Osteoblast (primary cell): Measurements from ENCODE around the gene ACTL6B. TPM values are rescaled to one million over a fixed set of nuclear protein-coding genes. Genes with fewer than 3 reads are reported as not detected.
A peak's percentile ranks its signal among the peaks of the same experiment; 100 is the strongest.

Experiments
- DNase-seq: peaks from one replicate; pipeline ENCODE4 v3.0.0; 2011; ENCODE audit warnings: low spot score, mixed read lengths; ENCODE audit not compliant: insufficient read length; ENCODE audit errors: missing footprints
- H2AFZ ChIP-seq: 2 replicates; pipeline ENCODE4 v1.6.0; 2011; ENCODE audit warnings: mild to moderate bottlenecking, low read length
- H3K27ac ChIP-seq: 2 replicates; pipeline ENCODE4 v1.5.1; 2011; ENCODE audit warnings: mild to moderate bottlenecking, low read depth, low read length, moderate library complexity
- H3K27me3 ChIP-seq: 2 replicates; pipeline ENCODE4 v1.6.0; 2012; ENCODE audit warnings: mild to moderate bottlenecking, control low read depth, inconsistent platforms, low read length, moderate library complexity; ENCODE audit not compliant: insufficient read depth
- H3K36me3 ChIP-seq: 2 replicates; pipeline ENCODE4 v1.5.1; 2011; ENCODE audit warnings: mild to moderate bottlenecking, low read length, control low read depth, moderate library complexity; ENCODE audit not compliant: insufficient read depth
- H3K4me1 ChIP-seq: 2 replicates; pipeline ENCODE4 v1.5.1; 2011; ENCODE audit warnings: mild to moderate bottlenecking, low read length, control low read depth, moderate library complexity; ENCODE audit not compliant: insufficient read depth
- H3K4me2 ChIP-seq: 2 replicates; pipeline ENCODE4 v1.6.0; 2011; ENCODE audit warnings: mild to moderate bottlenecking, low read length; ENCODE audit not compliant: insufficient read depth
- H3K4me3 ChIP-seq: fragments of 200-600 bp; sonication (generic); 3 replicates; pipeline ENCODE4 v1.5.1; 2012; ENCODE audit warnings: mild to moderate bottlenecking, low read length, inconsistent platforms; ENCODE audit not compliant: insufficient read depth
- H3K79me2 ChIP-seq: 2 replicates; pipeline ENCODE4 v1.6.0; 2012; ENCODE audit warnings: mild to moderate bottlenecking, low read length, control low read depth, inconsistent platforms; ENCODE audit not compliant: insufficient read depth
- H3K9me3 ChIP-seq: 2 replicates; pipeline ENCODE4 v1.5.1; 2011; ENCODE audit warnings: low read depth, low read length, control low read depth
- H4K20me1 ChIP-seq: 2 replicates; pipeline ENCODE4 v1.6.0; 2012; ENCODE audit warnings: mild to moderate bottlenecking, low read length, control low read depth; ENCODE audit not compliant: insufficient read depth
- total RNA-seq: library from RNA; depleted of rRNA; stranded (reverse); fragments of >200 nt; gene quantifications from 2 replicates; pipeline ENCODE4 v1.2.3, GENCODE V29; 2012
- TF ChIP-seq, protein P1 (sequence below): IDR thresholded peaks from 2 replicates; pipeline ENCODE4 v1.5.1; 2011; ENCODE audit warnings: mild to moderate bottlenecking, low read depth, low read length, moderate library complexity; ENCODE audit errors: extremely low read depth

Gene ACTL6B
- total RNA-seq, 1 donor, result not detected

DNA sequence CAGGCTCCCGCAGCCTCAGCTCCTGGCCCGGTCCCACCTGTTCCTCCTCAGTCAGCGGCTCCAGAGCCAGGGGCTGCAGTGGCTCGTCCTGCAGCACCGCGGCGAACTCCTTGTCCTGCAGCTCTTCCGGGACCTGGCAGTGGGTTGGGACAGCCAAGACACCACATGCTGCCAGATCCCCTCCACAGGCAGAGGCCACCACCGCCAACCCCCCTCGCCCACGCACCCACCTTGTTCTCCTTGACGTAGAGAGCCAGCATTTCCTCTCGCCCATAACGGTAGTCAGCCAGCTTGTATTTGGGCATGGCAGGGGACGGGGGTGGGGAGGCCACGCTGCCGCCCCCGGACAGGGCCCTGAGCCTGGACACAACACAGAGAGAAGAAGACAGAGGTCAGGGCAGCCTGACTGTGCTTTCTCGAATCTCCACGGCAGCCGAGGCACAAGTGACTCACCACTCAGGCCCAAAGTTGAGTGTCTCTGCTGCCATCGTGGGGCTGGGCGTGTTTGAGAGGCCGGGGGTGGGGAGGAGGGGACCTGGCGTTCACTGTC, 31.6 kb upstream of the ACTL6B start:
- Histone ChIP-seq H3K36me3 (peaks cover 11% of the 10 kb centered on the region), H2AFZ (no peak overlapping the region), H3K4me3 (no peak overlapping the region), H3K9me3 (no peaks in the 10 kb centered on the region), H3K79me2 (peaks cover 52% of the 10 kb centered on the region), H4K20me1 (peaks cover 52% of the 10 kb centered on the region), H3K4me1 (peaks cover 10% of the 10 kb centered on the region), H3K27ac (no peak overlapping the region), H3K4me2 (no peak overlapping the region), H3K27me3 (no peaks in the 10 kb centered on the region)
- DNase-seq, result peak; percentile 96
- TF ChIP-seq, protein P1, sequence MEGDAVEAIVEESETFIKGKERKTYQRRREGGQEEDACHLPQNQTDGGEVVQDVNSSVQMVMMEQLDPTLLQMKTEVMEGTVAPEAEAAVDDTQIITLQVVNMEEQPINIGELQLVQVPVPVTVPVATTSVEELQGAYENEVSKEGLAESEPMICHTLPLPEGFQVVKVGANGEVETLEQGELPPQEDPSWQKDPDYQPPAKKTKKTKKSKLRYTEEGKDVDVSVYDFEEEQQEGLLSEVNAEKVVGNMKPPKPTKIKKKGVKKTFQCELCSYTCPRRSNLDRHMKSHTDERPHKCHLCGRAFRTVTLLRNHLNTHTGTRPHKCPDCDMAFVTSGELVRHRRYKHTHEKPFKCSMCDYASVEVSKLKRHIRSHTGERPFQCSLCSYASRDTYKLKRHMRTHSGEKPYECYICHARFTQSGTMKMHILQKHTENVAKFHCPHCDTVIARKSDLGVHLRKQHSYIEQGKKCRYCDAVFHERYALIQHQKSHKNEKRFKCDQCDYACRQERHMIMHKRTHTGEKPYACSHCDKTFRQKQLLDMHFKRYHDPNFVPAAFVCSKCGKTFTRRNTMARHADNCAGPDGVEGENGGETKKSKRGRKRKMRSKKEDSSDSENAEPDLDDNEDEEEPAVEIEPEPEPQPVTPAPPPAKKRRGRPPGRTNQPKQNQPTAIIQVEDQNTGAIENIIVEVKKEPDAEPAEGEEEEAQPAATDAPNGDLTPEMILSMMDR, result no peak

- H3K79me2 ChIP-seq, result peaks cover 47% of the 10 kb centered on the region
- H3K4me3 ChIP-seq, result no peak overlapping the region
- no peaks in the 10 kb centered on the region for H3K27me3 ChIP-seq
- no peak overlapping the region for H3K4me2 ChIP-seq
- no peaks in the 10 kb centered on the region for H3K9me3 ChIP-seq
- TF ChIP-seq, protein P1, result no peak
- no peak overlapping the region for H3K27ac ChIP-seq
- H3K36me3 ChIP-seq, result peaks cover 11% of the 10 kb centered on the region
- H3K4me1 ChIP-seq, result peaks cover 4% of the 10 kb centered on the region
- no peak overlapping the region for H2AFZ ChIP-seq
- DNase-seq, result peak; percentile 74
- H4K20me1 ChIP-seq, result peaks cover 48% of the 10 kb centered on the region
These were observed 31.0 kb upstream of the ACTL6B start for GRCh38 chr7:100687261-100687660.

GRCh38 chr7:100686822-100687211, 30.6 kb upstream of the ACTL6B start:
- Histone ChIP-seq H3K27me3 (no peaks in the 10 kb centered on the region), H2AFZ (no peak overlapping the region), H3K79me2 (peaks cover 42% of the 10 kb centered on the region), H3K27ac (no peak overlapping the region), H4K20me1 (peaks cover 48% of the 10 kb centered on the region), H3K36me3 (peaks cover 14% of the 10 kb centered on the region), H3K4me1 (peaks cover under 1% of the 10 kb centered on the region), H3K4me3 (no peak overlapping the region), H3K4me2 (no peak overlapping the region), H3K9me3 (no peaks in the 10 kb centered on the region)
- TF ChIP-seq, protein P1, result no peak
- DNase-seq, result peak; percentile 69

DNA sequence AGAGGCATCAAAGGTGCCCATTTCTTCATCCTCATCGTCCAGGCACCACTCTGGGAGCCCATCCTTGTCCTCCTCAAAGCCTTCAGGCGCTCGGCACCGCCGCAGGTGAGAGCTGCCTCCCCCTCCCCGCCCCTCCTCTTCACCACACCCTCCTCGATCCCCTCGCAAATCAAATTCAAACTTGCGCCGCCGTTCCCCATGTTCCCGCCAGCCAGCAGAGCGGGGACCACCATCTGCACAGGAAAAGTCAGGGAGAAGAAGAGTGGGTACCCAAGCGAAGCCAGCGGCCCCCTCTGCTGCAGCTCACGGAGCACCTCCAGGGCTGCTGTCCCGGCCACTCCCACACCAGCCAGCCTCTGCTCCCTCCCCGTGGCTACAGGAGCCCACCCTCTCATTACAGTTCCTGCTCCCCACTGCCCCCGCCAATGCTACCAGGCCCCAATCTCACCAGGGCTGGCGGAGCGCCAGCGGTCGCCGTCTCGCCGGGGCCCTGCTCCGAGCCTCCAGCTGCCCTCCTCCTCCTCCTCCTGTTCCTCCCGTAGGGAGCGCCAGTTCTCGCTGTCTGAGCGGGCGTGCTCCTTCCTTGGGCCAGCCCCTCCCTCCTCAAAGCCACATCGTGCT, 30.1 kb upstream of the ACTL6B start:
- no peaks in the 10 kb centered on the region for H3K9me3 ChIP-seq
- H4K20me1 ChIP-seq, result peaks cover 48% of the 10 kb centered on the region

More for the DNA sequence above, 30.1 kb upstream of the ACTL6B start:
- Histone ChIP-seq H3K27me3 (no peaks in the 10 kb centered on the region), H3K4me1 (no peaks in the 10 kb centered on the region), H3K4me3 (no peak overlapping the region), H2AFZ (no peak overlapping the region), H3K79me2 (peaks cover 37% of the 10 kb centered on the region), H3K36me3 (peaks cover 19% of the 10 kb centered on the region), H3K27ac (no peak overlapping the region), H3K4me2 (no peak overlapping the region)
- TF ChIP-seq, protein P1, result no peak
- DNase-seq, result peak; percentile 61
